Activated CD4-positive, alpha-beta T cell treated with anti-CD3 and anti-CD28 coated beads, Interleukin-2, amount 50 U/mL, for 48 hours (primary cell): ENCODE data around the gene TUBA3E.
"Not testable (repeated sequence)": the region's sequence is repeated elsewhere in the genome, so short reads cannot be mapped to it uniquely, and the experiment has no call there.

Experiments
- DNase-seq, 2 experiments: peaks; one replicate each; pipeline ENCODE4 v3.0.0-alpha.2; 2020

Gene TUBA3E

DNA sequence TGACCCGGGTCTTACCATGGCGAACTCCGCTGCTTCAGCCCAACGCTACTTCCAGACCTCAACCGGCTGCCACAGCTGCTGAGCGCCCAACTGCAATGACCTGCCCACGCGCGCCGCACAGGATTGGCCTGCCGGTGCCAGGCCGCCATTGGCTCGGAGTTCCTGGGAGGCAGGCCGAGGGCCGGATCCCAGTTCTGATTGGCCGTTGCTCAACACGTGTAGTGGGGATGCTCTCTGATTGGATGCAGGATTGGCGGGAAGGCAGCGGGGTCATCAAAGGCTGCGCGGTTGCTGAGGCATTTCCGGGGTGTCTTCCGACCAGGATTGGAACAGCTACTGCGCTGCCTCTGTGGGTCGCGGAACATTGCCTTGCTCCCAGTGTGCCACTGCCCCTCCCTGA, at the start of gene TUBA3E:
Gene TUBA3E (minus strand): TSS at position 97 of the 400 bp plus-strand sequence. CDS start 79 bp downstream, at position 18.
- no peak for DNase-seq

DNA sequence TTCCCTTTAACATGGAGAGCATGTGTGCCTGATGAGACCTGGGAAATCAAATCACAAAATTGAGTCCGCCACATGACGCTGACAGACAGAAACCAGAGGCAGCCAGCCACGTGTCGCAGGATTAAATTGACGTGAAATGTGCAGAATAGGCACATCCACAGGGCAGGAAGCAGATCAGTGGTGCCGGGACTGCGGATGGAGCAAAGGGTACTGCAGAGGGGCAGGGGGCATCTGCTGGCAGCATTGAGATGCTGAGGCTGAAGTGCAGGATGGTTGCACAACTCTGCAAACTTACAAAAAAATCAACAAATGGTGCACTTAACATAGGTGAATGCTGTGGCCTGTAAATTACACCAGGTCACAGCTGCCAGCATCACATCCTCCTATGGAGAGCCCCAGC, 48.2 kb upstream of the TUBA3E start:
- no peak for DNase-seq

DNA sequence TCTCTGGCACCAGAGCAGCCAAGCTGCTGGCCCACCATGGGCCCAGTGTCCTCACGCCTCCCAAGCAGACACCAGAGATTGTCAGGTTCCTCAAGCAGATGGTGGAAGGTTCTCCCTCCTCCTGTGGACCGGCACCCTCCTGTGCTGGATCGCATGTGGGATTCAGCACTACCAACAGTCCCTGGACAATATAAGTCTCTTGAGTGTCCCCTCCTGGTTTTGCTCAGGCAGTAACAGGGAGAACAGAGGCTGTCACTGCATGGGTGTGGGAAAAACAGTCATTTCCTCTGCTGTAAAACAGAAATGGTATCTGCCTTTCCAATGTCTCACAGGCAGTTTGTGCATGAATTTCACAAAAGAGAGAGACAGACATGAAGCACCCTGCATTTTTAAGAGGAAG, 47.7 kb upstream of the TUBA3E start:
- no peak for DNase-seq

DNA sequence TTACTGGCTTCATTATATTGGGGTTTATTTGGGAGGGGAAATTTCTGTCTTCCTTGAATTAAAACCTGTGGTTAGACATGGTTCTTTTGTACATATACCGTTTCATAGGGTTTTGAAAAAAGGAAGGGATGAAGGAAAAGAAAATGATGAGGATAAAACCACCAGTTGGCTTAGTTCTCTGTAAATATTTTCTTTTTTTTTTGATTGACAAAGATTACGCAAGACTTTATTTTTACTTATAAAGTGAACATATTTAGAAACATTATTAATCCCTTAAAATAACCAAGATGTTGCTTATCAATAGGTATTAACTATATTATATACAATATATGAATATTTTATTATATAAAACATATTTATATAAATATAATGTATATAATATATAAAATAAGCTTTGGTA, 45.1 kb upstream of the TUBA3E start:
- no peak for DNase-seq

DNA sequence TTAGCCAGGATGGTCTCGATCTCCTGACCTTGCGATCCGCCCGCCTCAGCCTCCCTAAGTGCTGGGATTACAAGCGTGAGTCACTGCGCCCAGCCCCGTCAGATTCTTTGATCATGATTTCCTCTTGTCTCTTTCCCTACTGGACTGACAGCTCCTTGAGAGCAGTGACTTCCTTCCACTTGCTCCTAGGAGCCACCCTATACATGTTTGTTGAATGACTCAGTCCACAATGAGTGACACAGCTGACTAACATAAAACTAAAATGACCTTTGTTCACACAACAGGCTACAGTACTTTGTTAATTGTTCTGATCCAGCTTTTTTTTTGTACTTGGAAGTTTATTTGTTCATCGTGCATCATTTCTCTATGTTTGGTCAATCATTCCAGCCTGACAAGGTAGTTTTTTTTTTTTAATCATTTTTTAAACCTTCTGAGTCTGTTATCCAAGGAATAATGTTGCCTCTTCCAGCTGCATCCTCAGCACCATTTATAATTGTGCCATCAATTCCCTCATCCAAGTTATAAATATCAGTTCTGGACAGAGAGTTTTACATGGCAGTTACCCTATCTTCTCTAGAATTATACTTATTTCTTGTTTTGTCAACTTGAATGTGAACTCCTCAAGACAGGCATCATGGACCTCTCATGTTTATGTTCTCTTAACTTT, 42.9 kb upstream of the TUBA3E start:
- DNase-seq: no peak

DNA sequence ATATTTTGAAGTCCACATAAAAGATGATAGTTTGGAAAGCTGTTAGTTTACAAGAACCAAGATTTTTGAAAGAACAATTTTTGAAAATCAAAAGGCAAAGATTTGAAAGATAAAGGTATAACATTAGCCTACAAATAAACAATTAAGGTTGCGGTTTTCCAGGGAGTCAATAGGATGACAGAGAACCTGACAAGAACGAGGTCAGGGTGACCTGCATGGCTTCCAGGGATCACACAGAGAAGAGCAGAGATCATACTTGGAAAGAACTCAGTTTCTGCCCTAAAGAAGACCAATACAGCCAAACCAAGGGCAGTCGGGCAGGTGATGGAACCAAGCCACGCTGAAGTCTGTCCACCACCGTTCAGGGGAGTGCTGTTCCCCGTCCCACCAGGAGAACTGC, 41.3 kb upstream of the TUBA3E start:
- DNase-seq: not testable (repeated sequence)

DNA sequence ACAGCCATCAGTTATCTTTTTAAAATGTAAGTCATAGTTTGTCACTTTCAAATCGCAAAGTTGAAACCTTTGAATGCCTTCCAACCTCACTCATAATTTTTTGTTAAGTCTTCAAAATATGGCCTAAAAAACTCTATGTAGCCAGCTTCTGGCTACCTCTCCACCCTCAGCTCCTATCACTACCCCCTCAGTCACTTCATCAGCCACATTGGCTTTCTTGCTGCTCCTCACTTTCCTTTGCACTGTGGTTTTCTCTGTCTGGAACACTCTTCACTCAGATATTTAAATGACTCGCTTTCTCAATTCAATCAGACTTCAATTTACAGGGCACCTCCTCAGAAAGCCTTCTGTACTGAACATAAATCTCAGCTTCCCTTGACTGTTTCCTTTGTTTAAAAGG, 34.8 kb upstream of the TUBA3E start:
- DNase-seq: not testable (repeated sequence)

DNA sequence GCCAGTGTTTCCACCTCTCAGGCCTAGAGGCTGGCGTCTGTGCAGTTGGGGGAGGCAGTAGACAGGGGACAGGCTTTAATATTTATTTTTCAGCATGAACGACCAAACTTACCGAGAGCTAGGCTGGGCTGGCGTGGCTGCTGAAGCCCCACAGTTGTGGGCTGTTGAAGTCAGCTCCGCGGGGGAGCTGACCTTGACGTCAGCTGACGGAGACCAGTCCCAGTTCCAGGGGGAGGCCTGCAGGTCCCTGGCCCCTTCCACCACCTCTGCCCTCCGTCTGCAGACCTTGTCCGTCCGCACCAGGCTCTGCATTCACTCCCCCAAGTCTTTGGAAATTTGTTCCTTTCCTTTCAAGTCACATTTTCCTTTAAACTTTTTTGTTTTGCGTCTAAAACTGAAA, 33.4 kb upstream of the TUBA3E start:
- DNase-seq: no peak

DNA sequence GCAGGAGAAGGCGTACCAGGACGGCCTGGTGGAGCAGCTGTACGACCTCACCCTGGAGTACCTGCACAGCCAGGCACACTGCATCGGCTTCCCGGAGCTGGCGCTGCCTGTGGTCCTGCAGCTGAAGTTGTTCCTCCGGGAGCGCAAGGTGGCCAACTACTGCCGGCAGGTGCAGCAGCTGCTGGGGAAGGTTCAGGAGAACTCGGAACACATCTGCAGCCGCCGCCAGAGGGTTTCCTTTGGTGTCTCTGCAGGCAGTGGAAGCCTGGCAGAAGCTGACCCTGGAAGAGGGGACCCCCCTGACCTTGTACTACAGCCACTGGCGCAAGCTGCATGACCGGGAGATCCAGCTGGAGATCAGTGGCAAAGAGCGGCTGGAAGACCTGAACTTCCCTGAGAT, 32.7 kb upstream of the TUBA3E start:
- DNase-seq: not testable (repeated sequence)

DNA sequence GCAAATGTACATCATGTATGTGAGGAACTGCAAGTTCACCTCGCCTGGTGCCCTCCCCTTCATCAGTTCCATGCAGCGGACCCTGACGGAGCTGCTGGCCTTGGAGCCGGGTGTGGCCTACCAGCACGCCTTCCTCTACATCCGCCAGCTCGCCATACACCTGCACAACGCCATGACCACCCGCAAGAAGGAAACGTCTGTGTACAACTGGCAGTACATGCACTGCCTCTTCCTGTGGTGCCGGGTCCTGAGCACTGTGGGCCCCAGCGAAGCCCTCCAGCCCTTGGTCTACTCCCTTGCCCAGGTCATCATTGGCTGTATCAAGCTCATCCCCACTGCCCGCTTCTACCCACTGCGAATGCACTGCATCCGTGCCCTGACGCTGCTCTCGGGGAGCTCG, 32.1 kb upstream of the TUBA3E start:
- not testable (repeated sequence) for DNase-seq

DNA sequence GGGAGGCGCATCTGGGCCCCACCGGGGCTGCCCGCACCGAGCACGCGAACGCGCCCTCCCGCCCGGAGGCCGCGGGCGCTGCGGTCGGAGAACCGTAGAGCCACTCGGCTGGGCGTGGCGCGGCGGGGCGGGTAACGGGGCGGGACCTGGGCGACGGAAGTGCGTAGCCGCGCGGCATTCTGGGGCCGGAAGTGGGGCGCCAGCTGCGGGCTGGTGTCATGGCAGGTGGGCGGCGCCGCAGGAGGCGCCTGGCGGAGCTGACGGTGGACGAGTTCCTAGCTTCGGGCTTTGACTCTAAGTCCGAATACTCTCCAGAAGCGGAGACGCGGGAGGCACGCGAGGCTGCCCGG, 30.9 kb upstream of the TUBA3E start:
- peak; percentile 17 to 25 for DNase-seq

DNA sequence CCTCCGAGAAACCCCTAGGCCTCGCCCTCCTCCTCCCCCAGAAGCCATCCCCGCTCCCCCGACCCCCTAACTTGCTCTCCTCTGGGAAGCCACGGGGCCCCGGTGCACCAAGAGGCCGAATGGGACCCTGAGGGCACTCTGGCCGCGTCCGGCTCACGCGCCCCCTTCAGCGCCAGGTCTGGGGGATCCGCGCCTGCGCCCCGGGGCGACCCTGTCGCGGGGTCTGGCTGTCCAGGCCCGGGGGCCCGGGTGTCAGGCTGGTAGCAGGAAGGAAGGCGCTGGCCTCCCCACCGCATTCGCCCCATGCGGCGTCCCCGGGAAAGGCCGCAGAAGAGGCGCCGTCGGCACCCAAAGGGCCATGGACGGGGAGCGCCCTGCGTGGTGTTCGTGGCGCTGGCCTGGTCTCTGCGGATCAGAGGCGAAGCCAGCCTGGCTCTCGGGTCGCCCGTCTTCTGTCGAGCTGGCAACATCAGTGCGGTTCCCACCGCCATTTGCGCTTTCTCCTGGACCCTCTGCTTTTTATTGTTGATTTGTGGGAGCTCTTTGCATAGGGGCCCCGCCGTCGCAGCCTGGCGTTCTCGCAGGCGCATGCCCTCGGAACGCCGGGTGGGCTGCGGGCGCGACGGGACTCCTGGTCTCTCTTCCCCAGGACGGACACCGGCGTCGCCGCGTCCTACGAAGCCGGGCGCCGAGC, 30.4 kb upstream of the TUBA3E start:
- not testable (repeated sequence) for DNase-seq

DNA sequence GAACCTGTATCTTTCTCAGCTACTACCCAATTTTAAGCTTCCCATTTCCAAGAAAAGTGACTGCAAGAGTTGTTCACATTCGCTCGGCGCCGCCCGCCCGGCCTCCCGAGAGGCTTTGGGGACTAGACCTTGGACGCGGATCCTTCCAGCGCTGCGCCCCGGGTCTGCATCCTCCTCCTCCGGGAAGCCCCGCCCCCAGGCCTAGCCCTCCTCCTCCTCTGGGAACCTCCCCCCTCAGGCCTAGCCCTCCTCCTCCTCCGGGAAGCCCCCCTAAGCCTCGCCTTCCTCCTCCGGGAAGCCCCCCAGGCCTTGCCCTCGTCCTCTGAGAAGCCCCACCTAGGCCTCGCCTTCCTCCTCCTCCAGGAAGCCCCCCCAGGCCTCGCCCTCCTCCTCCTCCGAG, 29.8 kb upstream of the TUBA3E start:
- not testable (repeated sequence) for DNase-seq

DNA sequence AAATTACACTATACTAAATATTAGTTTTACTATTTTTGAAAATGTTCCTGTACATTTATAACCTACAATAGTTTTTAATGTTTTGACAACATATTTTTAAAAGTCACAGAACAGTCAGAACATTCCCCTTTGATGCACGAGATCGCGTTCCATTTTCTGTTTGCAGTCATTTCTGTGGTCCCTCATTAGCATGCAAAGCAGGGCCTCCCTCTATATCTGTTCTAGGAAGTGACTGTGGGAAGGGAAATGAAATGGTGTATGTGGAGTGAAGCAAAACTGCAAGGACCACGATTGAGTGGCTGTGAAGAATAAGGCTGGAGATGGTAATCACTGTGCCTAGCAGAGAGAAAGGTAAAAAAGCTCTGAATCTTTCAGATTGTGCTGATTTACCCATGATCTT, 24.3 kb upstream of the TUBA3E start:
- DNase-seq: not testable (repeated sequence)

DNA sequence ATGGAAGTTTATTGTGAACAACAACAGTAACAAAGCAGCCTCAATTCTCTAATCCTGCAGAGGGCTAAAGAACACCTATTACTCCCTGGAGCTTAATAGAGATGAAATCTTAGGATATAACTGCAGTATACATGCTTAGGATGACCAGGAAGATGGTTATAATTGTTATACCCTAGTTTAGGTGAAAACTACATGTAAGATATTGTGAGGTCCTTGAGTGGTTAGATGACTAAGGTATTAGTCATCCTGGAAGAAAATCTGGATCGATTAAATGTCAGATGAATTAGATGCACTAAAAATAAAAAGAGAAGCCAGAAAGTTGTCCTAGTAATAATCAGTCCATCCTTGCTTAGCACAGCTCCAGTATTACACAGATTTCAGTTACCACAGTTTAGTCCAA, 22.3 kb upstream of the TUBA3E start:
- not testable (repeated sequence) for DNase-seq

DNA sequence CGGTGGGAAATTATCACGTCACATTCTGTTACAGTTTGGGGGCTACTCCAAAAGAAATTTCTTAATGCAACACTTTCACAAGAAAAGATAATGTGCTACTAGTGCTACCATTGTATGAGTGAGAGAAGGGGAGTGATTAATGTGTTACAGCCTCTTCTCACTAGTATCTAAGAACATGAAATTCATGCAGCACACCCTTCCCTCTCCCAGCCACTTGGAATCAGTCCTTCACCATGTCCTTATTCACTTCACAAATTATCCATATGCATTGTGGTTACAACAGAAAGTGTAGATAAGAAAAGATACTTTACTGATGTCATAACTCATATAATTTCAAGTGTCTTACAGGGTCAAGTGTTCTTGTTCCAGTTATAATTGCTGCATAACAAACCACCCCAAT, 20.9 kb upstream of the TUBA3E start:
- not testable (repeated sequence) for DNase-seq

DNA sequence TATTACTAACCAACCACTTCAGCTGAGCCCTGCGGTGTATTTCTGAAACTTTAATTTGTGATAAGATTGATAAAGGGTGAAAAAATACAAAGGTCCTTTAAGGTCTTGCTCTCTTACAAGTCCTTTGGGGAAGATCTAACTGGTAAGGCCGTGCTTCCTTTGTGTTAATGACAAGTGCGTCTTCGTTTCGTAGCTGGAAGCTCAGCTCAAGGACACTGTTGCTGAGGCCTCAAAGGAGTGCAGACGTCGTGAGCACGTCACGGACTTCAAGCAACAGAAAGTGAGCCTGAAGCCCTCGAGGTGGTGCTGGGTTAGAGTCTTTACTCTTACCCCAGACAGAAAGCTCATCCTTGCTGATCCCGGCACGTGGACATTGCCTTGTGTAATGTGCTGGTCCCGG, 8.8 kb upstream of the TUBA3E start:
- DNase-seq: not testable (repeated sequence)

DNA sequence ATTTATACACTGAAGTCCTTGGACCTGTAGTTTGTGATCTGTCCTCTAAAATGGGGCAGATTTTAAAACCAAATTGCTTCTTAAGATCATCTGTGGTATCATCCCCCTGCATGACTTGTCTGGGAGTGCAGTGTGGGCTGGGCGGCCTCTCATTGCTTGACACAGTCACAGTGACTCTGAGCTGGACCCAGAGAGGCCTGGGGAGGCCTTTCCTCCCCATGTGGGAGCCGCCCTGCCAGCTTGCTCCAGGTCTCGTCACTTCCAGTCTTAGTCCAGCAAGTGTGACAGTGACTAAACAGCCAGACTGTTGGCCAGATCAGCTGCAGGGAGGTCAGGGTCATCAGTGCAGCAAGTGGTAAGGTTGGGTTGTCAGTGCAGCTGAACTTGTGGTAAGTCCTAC, 4.9 kb upstream of the TUBA3E start:
- not testable (repeated sequence) for DNase-seq

DNA sequence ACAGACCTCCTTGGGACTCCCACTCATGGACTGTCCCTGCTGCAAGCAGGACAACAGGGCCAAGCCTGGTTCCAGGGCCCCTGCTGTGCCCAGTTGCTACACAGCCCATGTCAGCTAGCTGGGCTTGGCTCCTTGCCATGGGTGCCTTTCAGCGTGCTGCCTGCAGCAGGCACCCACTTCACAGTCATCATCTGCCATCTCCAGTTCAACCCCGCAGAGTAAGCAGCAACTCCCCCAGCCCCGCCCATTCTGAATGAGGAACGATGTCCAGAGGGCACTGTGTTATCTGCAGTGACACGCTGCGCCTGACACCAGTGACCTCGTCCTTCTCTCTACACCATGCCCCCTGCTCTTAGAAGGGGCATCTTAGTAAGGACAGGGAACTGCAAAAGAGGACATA, 4.3 kb upstream of the TUBA3E start:
- DNase-seq: not testable (repeated sequence)

DNA sequence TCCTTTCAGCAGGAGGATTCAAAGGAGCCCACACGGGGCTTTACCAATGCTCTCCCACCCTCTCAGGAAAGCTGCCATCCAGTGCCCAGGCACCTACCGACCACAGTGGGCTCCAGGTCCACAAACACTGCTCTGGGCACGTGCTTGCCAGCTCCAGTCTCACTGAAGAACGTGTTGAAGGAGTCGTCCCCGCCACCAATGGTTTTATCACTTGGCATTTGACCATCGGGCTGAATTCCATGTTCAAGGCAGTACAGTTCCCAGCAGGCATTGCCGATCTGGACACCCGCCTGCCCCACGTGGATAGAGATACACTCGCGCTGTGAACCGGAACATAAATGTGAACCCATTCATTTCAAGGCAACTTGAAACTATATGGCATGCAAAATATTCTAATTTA, 2.2 kb downstream of the TUBA3E start:
- DNase-seq: not testable (repeated sequence)

DNA sequence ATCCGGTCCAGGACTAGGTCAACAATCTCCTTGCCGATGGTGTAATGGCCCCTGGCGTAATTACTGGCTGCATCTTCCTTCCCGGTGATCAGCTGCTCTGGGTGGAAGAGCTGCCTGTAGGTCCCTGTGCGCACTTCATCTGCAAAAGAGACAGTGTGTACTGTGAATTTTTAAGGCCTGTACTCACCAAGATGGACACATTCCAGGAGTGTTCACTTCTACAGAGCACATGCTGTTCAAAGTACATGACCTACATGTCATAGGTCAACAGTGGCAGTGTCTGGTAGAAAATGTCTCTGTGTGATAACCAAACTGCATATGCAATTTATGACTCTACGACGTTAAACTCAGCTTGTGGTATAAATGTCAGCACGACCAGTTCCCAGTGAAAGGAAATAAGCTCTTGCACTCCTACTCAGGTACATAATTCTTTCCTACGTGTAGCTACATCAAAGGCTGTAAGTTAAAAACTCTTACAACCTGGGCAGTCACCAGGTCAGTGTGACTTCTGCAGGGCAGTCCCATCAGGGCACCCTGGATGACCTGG, 3.1 kb downstream of the TUBA3E start:
- DNase-seq: not testable (repeated sequence)

DNA sequence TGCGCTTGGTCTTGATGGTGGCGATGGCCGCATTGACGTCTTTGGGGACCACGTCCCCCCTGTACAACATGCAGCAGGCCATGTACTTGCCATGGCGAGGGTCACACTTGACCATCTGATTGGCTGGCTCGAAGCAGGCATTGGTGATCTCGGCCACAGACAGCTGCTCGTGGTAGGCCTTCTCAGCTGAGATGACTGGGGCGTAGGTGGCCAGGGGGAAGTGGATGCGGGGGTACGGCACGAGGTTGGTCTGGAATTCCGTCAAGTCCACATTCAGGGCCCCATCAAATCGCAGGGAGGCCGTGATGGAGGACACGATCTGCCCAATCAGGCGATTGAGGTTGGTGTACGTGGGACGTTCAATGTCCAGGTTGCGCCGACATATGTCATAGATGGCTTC, 4.4 kb downstream of the TUBA3E start:
- not testable (repeated sequence) for DNase-seq

DNA sequence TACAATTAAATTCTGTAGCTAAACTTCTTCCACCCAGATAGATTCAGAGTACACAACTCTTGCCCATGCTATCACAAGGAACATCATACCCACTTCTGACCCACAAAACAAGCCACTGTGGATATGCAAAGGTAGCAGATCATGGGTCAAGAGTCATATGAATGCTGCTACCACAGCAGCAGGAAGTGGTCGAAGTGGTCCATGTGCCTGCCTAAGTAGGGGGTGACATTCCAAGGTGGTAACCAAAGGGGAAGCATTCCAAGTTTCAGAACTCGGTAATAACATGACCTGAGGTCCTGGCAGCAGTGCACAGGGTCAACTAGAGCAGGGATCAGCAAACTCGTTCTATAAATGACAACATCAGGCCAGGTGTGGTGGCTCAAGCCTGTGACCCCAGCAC, 5.8 kb downstream of the TUBA3E start:
- DNase-seq: not testable (repeated sequence)

DNA sequence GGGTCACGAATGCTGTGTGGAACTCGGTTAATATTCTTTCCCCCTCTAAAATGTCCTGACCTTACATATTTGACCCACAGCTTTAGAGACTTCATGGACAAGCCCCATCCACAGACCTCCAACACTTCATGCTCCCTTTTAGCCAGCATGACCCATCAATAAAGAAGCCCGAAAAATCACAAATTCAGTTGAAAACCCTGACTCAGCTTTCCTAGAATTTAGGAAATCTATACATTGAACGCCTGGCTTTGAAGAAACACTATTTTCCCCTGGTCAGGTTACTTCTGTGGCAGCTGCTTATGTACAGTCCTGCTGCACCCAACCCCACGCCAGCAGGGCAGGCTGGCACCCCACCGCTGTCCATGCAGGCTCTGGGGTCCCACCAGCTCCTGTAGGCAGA, 6.9 kb downstream of the TUBA3E start:
- DNase-seq: not testable (repeated sequence)
